A549 (cell line): ENCODE measurements around the gene HIGD1C.

ENCODE experiments used
- BHLHE40 ChIP-seq: IDR thresholded peaks from 2 replicates; pipeline ENCODE4 v1.6.1; 2012; ENCODE audit warnings: low read depth, low read length, inconsistent platforms
- CHD4 ChIP-seq: fragments of 200-600 bp; sonication (generic); IDR thresholded peaks from 2 replicates; pipeline ENCODE4 v1.6.1; 2016; ENCODE audit warnings: antibody characterized with exemption, mild to moderate bottlenecking, borderline replicate concordance
- JUNB ChIP-seq: fragments of >200 bp; sonication (Bioruptor Twin); formaldehyde crosslinking; IDR thresholded peaks from 2 replicates; pipeline ENCODE4 v1.6.1; 2016
- NPAS2 ChIP-seq: fragments of 250-450 bp; sonication (Bioruptor Pico); IDR thresholded peaks from 2 replicates; pipeline ENCODE4 v1.8.0; 2022; ENCODE audit warnings: mild to moderate bottlenecking, moderate library complexity, borderline replicate concordance
- NR3C1 ChIP-seq: fragments of >200 bp; sonication (Bioruptor Twin); formaldehyde crosslinking; IDR thresholded peaks from 3 replicates; pipeline ENCODE4 v1.6.1; 2017
- PHF8 ChIP-seq: fragments of 200-600 bp; sonication (generic); IDR thresholded peaks from 2 replicates; pipeline ENCODE4 v1.6.1; 2016; ENCODE audit warnings: low read depth, mild to moderate bottlenecking, antibody characterized with exemption, moderate library complexity, borderline replicate concordance
- POLR2A ChIP-seq: IDR thresholded peaks from 2 replicates; pipeline ENCODE4 v1.6.1; 2012; ENCODE audit warnings: mild to moderate bottlenecking, low read length
- POLR2AphosphoS2 ChIP-seq: conservative IDR thresholded peaks from 2 replicates; pipeline ENCODE4 v1.6.1; 2012; ENCODE audit warnings: low read length, improper control_type of control experiment, inconsistent platforms
- RAD21 ChIP-seq, 2 experiments: fragments of >200 bp in 1 of 2; sonication (Bioruptor Twin) in 1 of 2; formaldehyde crosslinking in 1 of 2; IDR thresholded peaks in 1 of 2; conservative IDR thresholded peaks in 1 of 2; 2 replicates in 1 of 2; 3 replicates in 1 of 2; pipeline ENCODE4 v1.6.1; 2012 to 2018; ENCODE audit warnings: inconsistent platforms in 1 of 2
- RFX5 ChIP-seq: fragments of 450-650 bp; IDR thresholded peaks from 2 replicates; pipeline ENCODE4 v1.7.1; 2014; ENCODE audit warnings: antibody characterized with exemption, mild to moderate bottlenecking, moderate library complexity
- TF ChIP-seq, protein P1 (sequence below): fragments of >200 bp; sonication (Bioruptor Twin); formaldehyde crosslinking; IDR thresholded peaks from 3 replicates; pipeline ENCODE4 v1.5.1; 2016
- TF ChIP-seq, protein P2 (sequence below): IDR thresholded peaks from 2 replicates; pipeline ENCODE4 v1.6.1; 2012
- TF ChIP-seq, protein P3 (sequence below): fragments of 150-350 bp; IDR thresholded peaks from 2 replicates; pipeline ENCODE4 v1.6.1; 2014; ENCODE audit warnings: low read depth, mild to moderate bottlenecking, low read length

DNA sequence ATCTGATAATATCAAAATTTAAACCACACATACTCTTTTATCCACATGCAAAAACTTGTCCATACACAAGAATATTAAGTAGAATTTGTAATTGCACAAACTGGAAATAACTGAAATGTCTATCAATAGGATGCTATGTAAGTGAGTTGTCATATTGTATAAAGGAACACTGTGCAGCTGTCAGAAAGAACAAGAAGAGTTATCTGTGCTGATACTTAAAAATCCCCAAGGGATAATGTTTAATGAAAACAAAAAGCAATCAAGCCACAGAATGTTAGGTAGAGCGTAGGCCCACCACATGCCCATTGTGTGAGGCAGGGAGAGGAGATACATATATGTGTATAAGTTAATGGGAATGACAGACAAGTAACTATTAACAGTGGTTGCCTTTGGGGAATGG, 25.9 kb upstream of the HIGD1C start:
- TF ChIP-seq, protein P1, sequence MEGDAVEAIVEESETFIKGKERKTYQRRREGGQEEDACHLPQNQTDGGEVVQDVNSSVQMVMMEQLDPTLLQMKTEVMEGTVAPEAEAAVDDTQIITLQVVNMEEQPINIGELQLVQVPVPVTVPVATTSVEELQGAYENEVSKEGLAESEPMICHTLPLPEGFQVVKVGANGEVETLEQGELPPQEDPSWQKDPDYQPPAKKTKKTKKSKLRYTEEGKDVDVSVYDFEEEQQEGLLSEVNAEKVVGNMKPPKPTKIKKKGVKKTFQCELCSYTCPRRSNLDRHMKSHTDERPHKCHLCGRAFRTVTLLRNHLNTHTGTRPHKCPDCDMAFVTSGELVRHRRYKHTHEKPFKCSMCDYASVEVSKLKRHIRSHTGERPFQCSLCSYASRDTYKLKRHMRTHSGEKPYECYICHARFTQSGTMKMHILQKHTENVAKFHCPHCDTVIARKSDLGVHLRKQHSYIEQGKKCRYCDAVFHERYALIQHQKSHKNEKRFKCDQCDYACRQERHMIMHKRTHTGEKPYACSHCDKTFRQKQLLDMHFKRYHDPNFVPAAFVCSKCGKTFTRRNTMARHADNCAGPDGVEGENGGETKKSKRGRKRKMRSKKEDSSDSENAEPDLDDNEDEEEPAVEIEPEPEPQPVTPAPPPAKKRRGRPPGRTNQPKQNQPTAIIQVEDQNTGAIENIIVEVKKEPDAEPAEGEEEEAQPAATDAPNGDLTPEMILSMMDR: no peak
- TF ChIP-seq BHLHE40 (no peak), RFX5 (no peak), CHD4 (no peak), PHF8 (no peak), POLR2A (no peak), JUNB (no peak), RAD21 (conservative IDR thresholded peaks at IDR 0.05 in 1 of 2, IDR thresholded peaks at IDR 0.05 in 1 of 2) (no peak), NPAS2 (CRISPR knock-in tag) (no peak), POLR2AphosphoS2 (no peak), NR3C1 (no peak)
- TF ChIP-seq, protein P2, sequence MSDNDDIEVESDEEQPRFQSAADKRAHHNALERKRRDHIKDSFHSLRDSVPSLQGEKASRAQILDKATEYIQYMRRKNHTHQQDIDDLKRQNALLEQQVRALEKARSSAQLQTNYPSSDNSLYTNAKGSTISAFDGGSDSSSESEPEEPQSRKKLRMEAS: no peak
- TF ChIP-seq, protein P3, sequence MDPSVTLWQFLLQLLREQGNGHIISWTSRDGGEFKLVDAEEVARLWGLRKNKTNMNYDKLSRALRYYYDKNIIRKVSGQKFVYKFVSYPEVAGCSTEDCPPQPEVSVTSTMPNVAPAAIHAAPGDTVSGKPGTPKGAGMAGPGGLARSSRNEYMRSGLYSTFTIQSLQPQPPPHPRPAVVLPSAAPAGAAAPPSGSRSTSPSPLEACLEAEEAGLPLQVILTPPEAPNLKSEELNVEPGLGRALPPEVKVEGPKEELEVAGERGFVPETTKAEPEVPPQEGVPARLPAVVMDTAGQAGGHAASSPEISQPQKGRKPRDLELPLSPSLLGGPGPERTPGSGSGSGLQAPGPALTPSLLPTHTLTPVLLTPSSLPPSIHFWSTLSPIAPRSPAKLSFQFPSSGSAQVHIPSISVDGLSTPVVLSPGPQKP: no peak
